HG02678 (cell line): ENCODE data around the gene TNIP2.

Experiments
- ATAC-seq: cut with Tn5 transposase; IDR thresholded peaks from one replicate; pipeline ENCODE4 v1.9.1; 2021; ENCODE audit warnings: mild to moderate bottlenecking, moderate library complexity; ENCODE audit not compliant: unreplicated experiment

TNIP2 gene

GRCh38 chr4:2725380-2725779 lies 30.8 kb downstream of the TNIP2 start:
- ATAC-seq: no peak

- no peak for ATAC-seq
Observed at GRCh38 chr4:2723751-2724150, 32.4 kb downstream of the TNIP2 start.

DNA sequence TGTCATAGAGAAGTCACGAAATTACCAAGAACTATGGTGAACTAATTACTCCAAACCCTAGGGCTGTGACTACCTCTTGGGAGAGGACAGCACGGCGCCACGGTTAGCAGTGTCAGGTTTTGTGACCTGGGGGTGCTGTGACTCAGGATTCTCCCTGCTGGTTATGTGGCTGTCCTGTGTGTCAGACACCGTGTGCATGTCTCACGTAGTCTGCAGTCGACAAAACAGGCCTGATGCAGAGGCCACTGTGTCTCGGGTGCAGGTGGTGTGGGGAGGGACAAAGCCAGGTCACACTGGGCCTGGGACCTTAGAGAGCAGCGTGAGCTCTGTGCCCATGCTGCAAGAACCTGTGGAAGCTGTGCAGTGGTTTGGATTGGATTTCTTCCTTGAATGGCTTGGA lies 34.1 kb downstream of the TNIP2 start:
- ATAC-seq: no peak

DNA sequence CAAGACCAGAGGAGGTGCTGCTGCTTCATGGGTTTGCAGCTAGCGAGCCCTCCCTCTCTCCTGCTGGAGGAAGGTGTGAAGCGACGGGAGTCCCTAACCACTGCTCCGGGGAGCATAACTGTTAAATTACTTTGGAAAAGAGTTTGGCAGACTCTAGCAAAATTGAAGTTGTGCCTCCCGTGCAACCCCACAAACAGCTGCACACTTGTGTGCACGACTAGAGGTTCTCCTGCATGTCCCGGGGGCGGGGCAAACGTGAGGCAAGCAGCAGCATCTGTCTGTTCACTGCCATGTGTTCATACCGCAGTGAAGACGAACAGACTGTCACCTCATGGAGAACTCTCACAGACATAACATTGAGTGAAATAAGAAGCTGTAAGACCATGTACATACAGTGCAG lies 34.5 kb downstream of the TNIP2 start:
- ATAC-seq: no peak

DNA sequence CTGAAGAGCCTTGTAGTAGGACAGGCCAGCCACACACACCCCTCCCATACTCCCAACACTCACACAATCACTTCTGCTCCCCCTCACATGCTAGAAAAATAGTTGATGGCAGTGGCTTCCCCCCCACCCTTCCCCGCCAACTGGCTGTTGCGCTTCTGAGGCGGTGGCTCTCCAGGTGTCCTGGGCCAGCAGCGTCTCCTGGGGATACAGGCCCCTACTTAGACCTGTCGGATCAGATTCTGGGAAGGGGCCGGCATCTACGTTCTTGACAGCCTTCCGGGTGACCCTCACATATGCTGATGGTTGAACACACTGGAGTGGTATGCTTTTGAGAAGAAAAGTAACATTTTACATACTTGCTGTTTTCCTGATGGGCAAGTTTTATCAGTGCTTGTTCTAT lies 39.9 kb downstream of the TNIP2 start:
- ATAC-seq: no peak

GRCh38 chr4:2715426-2715825 lies 40.7 kb downstream of the TNIP2 start:
- no peak for ATAC-seq

- ATAC-seq: no peak
Observed at GRCh38 chr4:2714918-2715317, 41.2 kb downstream of the TNIP2 start.

DNA sequence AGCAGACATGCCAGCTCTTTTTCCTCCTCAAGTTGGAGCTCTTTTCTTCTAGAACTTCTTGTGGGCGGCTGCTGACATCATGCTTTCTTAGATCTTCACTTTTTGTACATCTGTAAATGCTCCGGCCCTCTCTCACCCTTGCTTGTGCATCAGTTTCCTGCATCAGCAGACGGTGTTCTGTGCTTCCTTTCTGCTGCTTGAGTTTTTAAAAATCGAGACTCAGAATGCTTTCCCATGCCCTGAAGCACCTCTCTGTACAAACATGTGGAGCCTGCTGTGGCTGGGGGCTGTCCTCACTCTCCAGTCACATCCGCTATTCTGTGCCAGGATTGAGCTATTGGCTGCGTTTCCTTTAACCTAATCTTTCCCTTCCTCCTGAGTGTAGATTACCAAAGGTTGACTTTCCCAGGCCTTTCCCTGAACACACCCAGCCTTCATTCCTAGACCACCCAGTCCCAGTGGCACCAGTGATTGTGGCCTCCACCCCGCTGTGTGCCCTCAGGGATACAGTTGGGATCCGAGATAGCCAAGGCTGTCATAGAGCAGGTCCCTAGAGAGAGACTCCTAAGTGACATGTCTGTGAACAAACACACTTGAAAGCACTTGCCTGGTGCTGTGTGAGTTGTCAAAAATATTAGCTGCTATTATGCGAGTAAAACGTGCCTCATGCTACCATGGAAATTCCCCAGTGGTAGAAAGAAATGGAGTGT lies 41.9 kb downstream of the TNIP2 start:
- ATAC-seq: no peak

- no peak for ATAC-seq
Observed at GRCh38 chr4:2713337-2713736, 42.8 kb downstream of the TNIP2 start.

- no peak for ATAC-seq
Observed at GRCh38 chr4:2712261-2712842, 43.8 kb downstream of the TNIP2 start.

DNA sequence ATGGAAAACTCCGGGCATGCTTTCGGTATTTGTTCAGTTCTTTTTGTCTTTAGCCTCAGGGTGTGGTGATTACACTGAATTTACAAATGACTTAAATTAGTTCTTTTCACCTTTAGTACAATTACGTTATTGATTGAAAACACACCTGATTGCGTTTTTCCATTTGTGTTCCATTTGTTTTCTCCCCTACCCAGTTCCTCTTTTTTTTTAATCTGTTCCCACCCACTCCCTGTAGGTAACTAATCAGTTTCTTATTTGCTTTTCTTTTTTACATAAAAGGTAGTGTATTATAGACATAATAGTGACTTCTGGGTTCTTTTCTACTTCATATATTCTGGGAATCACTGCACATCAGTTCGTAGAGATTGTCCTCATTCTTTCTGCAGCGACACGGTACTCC lies 53.4 kb downstream of the TNIP2 start:
- no peak for ATAC-seq

GRCh38 chr4:2702361-2702760 lies 53.8 kb downstream of the TNIP2 start:
- ATAC-seq: no peak

DNA sequence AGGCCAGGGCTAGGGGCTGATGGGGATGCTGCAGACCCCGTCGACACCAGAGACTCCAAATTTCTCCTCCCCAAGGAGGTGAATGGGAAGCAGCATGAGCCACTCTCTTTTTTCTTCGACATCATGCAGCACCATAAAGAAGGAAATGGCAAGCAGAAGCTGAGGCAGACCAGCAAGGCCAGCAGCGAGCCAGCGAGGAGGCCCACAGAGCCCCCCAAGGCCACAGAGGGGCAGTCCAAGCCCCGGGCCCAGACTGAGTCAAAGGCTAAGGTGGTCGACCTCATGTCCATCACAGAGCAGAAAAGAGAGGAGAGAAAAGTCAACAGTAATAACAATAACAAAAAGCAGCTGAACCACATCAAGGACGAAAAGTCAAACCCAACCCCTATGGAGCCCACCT lies 56.1 kb downstream of the TNIP2 start:
- no peak for ATAC-seq

GRCh38 chr4:2699534-2699933 lies 56.6 kb downstream of the TNIP2 start:
- ATAC-seq: no peak

DNA sequence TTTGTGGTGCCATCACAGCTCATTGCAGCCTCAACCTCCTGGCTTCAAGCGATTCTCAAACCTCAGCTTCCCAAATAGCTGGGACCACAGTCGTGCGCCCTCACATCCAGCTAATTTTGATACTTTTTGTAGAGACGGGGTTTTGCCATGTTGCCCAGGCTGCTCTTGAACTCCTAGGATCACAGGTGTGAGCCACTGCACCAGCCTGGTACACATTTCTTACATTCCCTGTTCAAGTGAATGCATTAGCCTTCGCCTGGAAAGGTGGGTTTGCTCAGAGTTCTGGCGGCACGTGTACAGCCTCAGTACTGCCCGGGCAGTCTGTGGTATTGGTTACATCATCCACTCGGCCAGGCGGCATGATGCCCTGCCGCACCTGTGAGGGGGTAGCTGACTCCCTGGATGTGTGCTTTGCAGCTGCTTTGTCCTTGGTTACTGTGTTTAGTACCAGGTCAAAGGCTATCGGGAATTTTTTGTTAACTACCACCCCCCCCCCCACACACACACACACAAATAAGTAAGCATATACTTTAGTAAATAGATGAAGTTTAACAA lies 57.1 kb downstream of the TNIP2 start:
- ATAC-seq: no peak

- no peak for ATAC-seq
Observed at GRCh38 chr4:2698504-2698903, 57.6 kb downstream of the TNIP2 start.

- no peak for ATAC-seq
Observed at GRCh38 chr4:2697995-2698414, 58.1 kb downstream of the TNIP2 start.

DNA sequence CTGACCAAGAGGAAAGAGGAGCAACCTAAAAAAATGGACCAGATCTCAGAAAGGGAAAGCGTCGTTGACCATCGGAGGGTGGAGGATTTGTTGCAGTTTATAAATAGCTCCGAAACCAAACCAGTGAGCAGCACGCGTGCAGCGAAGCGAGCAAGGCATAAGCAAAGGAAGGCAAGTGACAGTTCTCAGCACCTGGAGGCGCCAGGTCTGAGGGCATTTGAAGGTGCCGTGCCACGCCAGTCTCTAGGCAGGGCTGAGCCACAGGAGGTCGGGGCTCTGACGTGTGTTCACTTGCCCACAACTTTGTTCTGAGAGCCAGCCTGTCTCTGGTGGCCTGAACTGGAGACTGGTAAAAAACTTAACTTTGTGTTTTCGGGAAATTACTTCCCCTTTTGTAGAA lies 59.7 kb downstream of the TNIP2 start:
- peak; percentile 95 for ATAC-seq

- no peak for ATAC-seq
Observed at GRCh38 chr4:2695346-2696060, 60.6 kb downstream of the TNIP2 start.

DNA sequence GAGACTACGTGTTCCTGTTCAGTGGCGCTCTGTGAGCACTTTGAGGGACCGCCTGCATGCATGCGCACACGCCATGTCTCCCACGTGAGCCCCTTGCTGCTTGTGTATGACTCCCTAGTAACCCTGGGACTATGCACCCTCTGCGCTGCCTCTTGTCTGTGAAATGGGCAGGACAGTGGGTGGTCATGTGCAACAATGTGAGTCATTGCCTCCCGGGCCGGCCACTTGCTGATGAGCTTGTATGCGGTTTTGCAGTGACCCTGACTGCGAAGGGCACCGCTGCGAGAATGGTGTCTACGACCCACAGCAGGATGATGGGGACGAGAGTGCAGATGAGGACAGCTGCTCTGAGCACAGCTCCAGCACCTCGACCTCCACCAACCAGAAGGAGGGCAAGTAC lies 61.4 kb downstream of the TNIP2 start:
- no peak for ATAC-seq

DNA sequence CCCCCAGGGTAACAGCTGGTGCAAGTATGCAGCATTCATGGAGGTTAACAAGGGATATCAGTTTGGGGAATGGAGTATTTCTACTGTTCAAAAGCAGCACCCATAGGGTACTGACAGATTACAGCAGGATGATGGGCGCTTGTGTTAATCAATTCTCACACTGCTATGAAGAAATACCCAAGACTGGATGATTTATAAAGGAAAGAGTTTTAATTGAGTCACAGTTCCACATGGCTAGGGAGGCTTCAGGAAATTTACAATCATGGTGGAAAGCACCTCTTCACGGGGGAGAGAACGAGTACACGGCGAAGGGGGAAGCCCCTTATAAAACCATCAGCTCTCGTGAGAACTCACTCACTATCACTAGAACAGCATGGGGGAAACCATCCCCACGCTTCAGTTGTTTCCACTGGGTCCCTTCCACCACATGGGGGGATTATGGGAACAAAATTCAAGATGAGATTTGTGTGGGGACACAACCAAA lies 64.1 kb downstream of the TNIP2 start:
- ATAC-seq: no peak
